GM12864 (cell line): Measurements from ENCODE around the gene NCKAP5.

Experiments
- DNase-seq: peaks from one replicate; pipeline ENCODE4 v3.0.0-alpha.2; 2011; ENCODE audit warnings: low read depth
- H3K4me3 ChIP-seq: 2 replicates; pipeline ENCODE4 v1.5.1; 2011; ENCODE audit warnings: mild to moderate bottlenecking, low read depth, low read length, control low read depth
- CTCF ChIP-seq: IDR thresholded peaks from 2 replicates; pipeline ENCODE4 v1.5.1; 2011; ENCODE audit warnings: low read depth, mild to moderate bottlenecking, moderate library complexity, low read length, control low read depth, inconsistent platforms; ENCODE audit errors: missing control alignments

The NCKAP5 gene

GRCh38 chr2:133344849-133345248, 223.4 kb downstream of the NCKAP5 start:
- no peak for TF ChIP-seq CTCF
- no peak for DNase-seq
- no peak overlapping the region for H3K4me3 ChIP-seq

- no peak for TF ChIP-seq CTCF
- no peak overlapping the region for H3K4me3 ChIP-seq
- DNase-seq, result no peak
Measured at GRCh38 chr2:133343018-133343352, 225.3 kb downstream of the NCKAP5 start.

GRCh38 chr2:133342286-133343017, 225.8 kb downstream of the NCKAP5 start:
- TF ChIP-seq CTCF, result no peak

GRCh38 chr2:133341575-133341974, 226.7 kb downstream of the NCKAP5 start:
- DNase-seq, result no peak
- no peak for TF ChIP-seq CTCF
- no peak overlapping the region for H3K4me3 ChIP-seq

More at GRCh38 chr2:133342286-133343017, 225.8 kb downstream of the NCKAP5 start:
- no peak for DNase-seq
- H3K4me3 ChIP-seq, result no peak overlapping the region

GRCh38 chr2:133338224-133338623, 230.0 kb downstream of the NCKAP5 start:
- no peak overlapping the region for H3K4me3 ChIP-seq
- no peak for TF ChIP-seq CTCF
- no peak for DNase-seq

GRCh38 chr2:133334923-133335322, 233.3 kb downstream of the NCKAP5 start:
- H3K4me3 ChIP-seq, result no peak overlapping the region
- DNase-seq, result no peak
- TF ChIP-seq CTCF, result no peak

GRCh38 chr2:133333181-133333580, 235.1 kb downstream of the NCKAP5 start:
- DNase-seq, result no peak
- H3K4me3 ChIP-seq, result no peak overlapping the region
- TF ChIP-seq CTCF, result no peak
